Hematopoietic multipotent progenitor cell (in vitro differentiated cells): ENCODE results near the gene COL11A2. TPM values are rescaled to one million over a fixed set of nuclear protein-coding genes. Genes with fewer than 3 reads are reported as not detected.
"Not testable (repeated sequence)": the region's sequence is repeated elsewhere in the genome, so short reads cannot be mapped to it uniquely, and the experiment has no call there.

Experiments
- DNase-seq, 3 donors: peaks; one replicate each; pipeline ENCODE4 v3.0.0-alpha.2; 2011 to 2015; ENCODE audit warnings: low read depth in 2 of 3, low spot score in 2 of 3
- total RNA-seq: library from RNA; depleted of rRNA; stranded (reverse); fragments of >200 nt; gene quantifications from one replicate; pipeline ENCODE4 v1.2.3, GENCODE V29; 2012

Gene COL11A2
- total RNA-seq, 1 donor = 0.27 TPM

DNA sequence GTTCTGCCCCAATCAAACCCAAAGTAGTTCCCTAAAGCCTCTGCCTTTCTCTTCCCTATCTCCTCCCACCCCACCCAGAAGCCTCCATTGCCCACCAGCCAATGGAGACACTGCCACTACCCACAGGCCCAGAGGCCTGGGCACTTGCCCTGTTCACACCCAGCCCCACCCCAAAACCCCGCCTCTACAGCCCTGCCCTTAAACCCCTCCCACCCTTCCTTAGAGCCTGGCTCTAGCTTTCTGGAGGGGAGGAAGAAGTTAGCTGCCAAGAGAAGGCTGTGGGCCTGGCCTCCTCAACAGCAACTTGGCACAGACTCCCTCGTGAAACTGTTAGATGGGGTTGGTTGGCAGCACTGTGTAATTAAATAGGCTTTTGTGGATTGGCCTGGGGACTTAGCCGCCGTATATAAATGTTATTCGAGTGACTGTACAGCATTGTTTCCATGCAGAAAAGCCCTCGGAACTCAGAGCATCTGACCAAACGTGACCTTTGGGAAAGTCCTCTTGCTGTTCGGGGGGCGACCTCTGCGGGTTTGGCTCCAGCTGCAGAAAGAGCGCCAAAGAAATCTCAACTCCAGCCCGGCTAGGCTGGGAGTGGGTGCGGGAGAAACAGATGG lies 31.4 kb downstream of the COL11A2 start:
- DNase-seq = peak in 2 of 3 donors; percentile 26 to 42

- no peak for DNase-seq
These were observed 32.2 kb downstream of the COL11A2 start for GRCh38 chr6:33160096-33160495.

DNA sequence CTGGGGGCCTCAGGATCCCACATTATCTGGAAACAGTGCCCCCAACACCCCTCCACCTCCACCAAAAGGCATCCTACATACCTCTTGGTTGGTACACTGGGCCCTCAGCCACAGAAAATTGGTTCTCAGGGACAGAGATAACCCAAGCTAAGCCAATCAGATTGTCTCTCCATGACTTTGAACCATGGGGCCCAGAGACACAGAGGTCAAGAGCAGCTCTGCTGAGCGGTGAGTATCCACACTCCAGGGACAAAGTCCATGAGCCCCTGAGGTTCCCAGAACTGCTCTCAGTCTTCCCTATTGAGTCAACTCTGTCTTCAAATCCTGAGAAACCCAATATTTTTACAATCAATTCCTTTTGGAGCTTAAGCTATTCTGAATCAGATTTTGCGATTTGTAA lies 35.3 kb downstream of the COL11A2 start:
- DNase-seq = no peak

DNA sequence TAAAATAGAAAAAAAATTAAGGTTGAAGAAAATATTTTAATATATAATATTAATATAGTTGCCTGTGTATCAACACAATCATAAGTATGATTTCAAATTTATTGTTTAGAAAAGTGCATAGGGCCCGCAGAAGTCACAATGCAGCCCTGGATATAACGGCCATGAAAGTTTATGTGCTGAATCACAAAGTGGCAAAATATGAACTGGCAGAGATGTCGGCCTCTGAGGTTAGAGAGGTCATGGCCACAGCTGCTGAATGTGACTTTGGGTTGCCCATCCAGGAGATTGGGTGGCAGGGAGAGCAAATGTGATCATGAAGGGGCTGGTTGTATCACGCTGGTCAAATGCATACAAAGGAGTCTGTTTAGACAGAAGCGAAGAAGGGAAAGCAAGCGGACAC lies 35.7 kb downstream of the COL11A2 start:
- DNase-seq = no peak

- no peak for DNase-seq
These were observed 37.9 kb downstream of the COL11A2 start for GRCh38 chr6:33154349-33154748.

DNA sequence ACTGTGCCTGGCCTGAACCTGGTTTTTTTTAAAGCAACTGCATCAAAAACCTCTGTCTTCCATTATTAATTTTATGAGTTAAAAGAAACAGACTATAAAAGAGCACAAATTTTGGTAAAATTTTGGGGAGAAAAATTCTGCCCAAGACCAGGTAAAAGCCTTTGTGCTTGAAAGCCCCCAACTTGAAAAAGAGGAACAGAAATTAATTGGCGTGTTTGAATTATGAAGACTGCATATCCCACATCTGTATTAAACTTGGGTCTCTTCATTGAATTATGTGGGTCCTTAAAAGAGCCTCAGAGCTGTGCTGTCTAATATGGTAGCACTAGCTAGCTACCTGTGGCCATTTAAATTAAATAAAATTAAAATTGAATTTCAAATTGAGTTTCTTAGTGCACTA lies 41.2 kb downstream of the COL11A2 start:
- DNase-seq = no peak

DNA sequence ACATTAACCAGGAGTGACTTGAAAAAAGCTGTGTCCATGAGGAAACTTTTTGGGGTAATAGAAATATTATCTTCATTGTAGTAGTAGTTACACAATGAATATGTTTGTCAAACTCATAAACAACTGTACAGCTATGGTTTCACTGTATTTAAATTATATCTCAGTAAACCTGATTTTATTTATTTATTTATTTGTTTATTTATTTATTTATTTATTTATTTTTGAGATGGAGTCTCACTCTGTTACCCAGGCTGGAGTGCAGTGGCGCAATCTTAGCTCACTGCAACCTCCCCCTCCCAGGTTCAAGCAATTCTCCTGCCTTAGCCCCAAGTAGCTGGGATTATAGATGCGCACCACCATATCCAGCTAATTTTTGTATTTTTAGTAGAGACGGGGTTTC lies 41.7 kb downstream of the COL11A2 start:
- DNase-seq = not testable (repeated sequence)

DNA sequence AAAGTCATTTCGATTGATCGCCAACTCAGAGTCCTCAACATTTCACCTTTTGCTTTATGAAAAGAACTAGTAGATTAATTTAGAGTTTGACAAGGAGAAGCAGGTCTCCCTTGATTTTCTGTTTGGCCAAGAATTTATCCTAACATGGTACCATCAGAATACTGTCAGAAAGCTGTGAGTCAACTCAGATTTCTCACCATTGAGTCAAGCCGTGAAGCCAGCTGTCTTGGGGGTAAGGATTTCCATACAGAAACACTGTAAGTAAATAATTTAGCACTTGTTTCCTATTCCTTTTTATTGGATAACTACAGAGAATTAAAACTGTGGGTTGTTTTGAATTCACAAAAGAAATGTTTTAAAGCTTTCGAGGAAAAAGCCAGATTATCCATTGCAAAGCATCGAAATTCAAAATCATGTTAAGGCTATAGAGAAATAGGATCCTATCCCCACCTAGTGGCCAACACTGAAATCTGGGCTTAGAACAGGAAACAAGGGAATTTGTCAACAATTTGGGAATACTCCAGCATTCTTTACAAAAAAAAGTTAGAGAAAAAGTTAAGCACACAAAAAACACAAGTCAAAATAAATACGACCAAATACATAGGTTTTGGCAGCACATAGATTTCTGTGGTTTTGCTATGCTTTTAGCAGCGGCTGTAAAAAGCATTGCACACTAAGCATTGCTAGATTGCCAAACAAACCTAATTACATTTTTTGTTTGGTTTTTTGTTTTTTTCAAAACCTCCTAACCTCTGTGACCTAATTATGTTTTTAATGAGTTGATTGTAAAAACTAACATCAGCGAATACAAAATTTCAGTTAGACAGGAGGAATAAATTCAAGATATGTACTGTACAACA lies 44.2 kb downstream of the COL11A2 start:
- DNase-seq = peak in 2 of 3 donors; percentile 27 to 43

GRCh38 chr6:33144373-33144772 lies 47.9 kb downstream of the COL11A2 start:
- DNase-seq = peak in 2 of 3 donors; percentile 71 to 82

- DNase-seq = no peak
These were observed 49.0 kb downstream of the COL11A2 start for GRCh38 chr6:33143113-33143770.

GRCh38 chr6:33142501-33143070 lies 49.7 kb downstream of the COL11A2 start:
- no peak for DNase-seq

DNA sequence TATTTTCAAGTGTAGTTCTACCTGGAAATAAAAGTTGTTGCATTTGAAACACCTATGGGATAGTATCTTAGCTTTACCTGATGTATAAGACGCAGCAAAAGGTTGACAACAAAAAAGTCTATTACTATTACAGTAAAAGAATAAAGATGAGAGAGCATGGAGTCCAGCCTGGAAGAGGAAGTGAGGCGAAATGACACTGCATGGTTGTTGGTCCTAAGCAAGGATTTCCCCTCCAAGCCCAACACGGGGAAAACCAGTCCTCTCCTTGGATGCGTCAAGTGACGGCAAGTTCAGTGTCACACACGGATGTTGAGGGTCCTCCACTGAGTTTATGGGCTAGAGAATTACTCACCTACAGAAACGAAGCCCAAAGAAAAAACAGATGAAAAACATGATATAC lies 51.7 kb downstream of the COL11A2 start:
- DNase-seq = no peak

GRCh38 chr6:33139596-33140206 lies 52.6 kb downstream of the COL11A2 start:
- no peak for DNase-seq

GRCh38 chr6:33136310-33136900 lies 55.9 kb downstream of the COL11A2 start:
- DNase-seq = no peak

DNA sequence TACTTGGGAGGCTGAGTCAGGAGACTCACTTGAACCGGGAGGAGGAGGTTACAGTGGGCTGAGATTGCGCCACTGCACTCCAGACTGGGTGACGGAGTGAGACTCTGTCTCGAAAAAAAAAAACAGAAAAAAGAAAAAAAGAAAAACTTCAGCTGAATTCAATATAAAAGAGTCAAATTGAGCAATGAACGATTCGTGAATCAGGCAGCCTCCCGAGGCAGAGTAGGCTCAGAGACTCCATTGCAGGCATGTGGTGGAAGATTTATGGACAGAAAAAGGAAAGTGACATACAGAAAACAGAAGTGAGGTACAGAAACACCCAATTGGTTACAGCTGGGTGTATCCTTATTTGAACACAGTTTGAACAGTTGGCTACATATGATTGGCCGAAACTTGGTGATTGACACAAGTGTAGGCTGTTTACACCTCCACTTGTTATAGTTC lies 60.2 kb downstream of the COL11A2 start:
- peak in 2 of 3 donors; percentile 70 to 84 for DNase-seq

- no peak for DNase-seq
These were observed 63.9 kb downstream of the COL11A2 start for GRCh38 chr6:33128318-33128717.

DNA sequence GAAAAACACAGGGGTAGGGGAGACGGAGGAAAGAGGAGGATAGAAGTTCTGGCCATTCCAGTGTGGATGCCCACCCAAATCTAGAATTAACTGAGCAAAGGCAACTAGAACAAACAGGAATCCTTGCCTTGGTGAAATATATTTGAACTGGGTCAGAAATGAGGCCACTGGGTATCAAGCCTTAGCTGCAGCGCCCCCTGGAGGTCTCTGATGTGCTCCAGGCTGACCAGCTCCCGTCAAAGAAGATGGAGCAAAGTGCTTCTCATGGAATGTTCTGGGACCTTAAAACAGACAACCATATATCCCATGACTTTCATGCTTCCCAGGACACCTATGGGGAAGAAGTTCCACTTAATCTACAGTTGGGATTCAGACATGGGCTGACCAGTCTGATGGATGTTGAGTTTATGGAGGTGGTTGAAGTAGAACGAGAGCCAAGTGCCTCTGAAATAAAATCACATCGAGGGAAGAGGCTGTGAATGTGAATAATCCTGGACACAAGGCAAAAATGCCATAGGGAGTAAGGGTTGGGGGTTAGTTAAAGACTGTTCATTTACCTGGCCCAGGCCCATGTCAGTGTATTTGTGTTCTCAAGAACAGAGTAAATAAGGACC lies 66.1 kb downstream of the COL11A2 start:
- peak; percentile 25 to 70 (median 62) for DNase-seq

DNA sequence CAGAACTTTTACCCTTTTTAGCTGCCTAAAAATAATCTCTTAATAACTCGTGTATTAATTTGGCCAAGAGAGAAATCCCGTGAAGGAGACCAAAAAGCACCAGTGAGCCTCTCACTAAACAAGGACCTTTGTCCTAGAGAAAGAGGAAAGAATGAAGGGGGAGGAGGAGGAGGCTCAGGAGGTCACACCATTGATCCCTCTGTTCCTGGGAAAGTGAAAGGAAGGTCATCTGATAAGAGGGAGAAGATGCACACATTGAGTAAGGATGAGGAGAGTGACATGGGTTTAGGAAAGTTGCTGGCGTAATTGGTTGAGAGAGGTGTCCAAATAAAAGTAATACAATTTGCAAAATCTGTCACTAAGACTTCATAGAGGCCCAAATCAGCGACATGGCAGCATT lies 67.3 kb downstream of the COL11A2 start:
- DNase-seq = no peak

DNA sequence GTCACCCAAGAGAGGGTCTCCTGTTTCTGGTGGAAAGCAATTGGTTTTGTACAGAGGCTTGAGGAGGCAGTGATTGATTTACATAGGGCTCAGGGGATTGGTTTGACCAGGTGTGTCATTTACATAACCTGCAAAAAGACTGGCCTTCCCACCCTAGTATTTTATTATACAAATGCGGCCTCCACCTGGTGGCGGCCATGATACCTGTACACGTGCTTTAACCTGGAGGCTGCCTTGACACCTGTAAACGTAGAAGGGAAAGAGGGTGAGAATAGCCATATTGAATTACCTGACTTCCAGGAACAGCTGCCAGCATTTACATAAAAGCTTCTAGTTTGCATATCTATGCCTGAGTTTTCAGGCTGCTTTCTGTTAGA lies 67.8 kb downstream of the COL11A2 start:
- DNase-seq = no peak
